Naive thymus-derived CD8-positive, alpha-beta T cell (primary cell): ENCODE measurements around the gene DCAF8. TPM values are rescaled to one million over a fixed set of nuclear protein-coding genes. Genes with fewer than 3 reads are reported as not detected.

ENCODE experiments used
- ATAC-seq, 2 donors: fragments of 150-1000 bp; cut with Tn5 transposase in 1 of 2; sonication (Bioruptor Pico), chemical (Tn5 transposase) in 1 of 2; 1 replicate in 1 of 2; 2 replicates in 1 of 2; pipeline ENCODE4 v1.10.0; 2021; ENCODE audit warnings: mild to moderate bottlenecking in 2 of 2, moderate library complexity in 2 of 2
- POLR2A ChIA-PET: fragments of 350-600 bp; sonication (Branson Sonifier 250); formaldehyde crosslinking; loops from one replicate; lab custom pipeline; 2021; ENCODE audit warnings: antibody characterized with exemption; lab: Charles Lee
- DNase-seq, 10 donors: peaks; one replicate each; pipeline versions ENCODE4 v3.0.0 to v3.0.0-alpha.2; 2020 to 2022
- H3K27ac Mint-ChIP-seq, 10 donors: one replicate each; pipeline ENCODE4 v1.8.0; 2020 to 2022; ENCODE audit warnings: mild to moderate bottlenecking in 10 of 10, mixed read lengths in 10 of 10, moderate library complexity in 4 of 10, inconsistent platforms in 1 of 10
- H3K27me3 Mint-ChIP-seq, 5 donors: one replicate each; pipeline ENCODE4 v1.8.0; 2021 to 2022; ENCODE audit warnings: mixed read lengths in 5 of 5
- H3K36me3 Mint-ChIP-seq, 3 donors: one replicate each; pipeline ENCODE4 v1.8.0; 2020 to 2022; ENCODE audit warnings: mixed read lengths in 3 of 3, mild to moderate bottlenecking in 2 of 3, inconsistent platforms in 1 of 3
- H3K4me1 Mint-ChIP-seq, 4 donors: one replicate each; pipeline ENCODE4 v1.8.0; 2021 to 2022; ENCODE audit warnings: mixed read lengths in 4 of 4
- H3K4me3 Mint-ChIP-seq, 10 donors: one replicate each; pipeline ENCODE4 v1.8.0; 2020 to 2022; ENCODE audit warnings: mild to moderate bottlenecking in 10 of 10, mixed read lengths in 10 of 10, moderate library complexity in 6 of 10, inconsistent platforms in 1 of 10
- H3K9me3 Mint-ChIP-seq, 9 donors: one replicate each; pipeline ENCODE4 v1.8.0; 2020 to 2022; ENCODE audit warnings: mixed read lengths in 9 of 9, mild to moderate bottlenecking in 3 of 9, inconsistent platforms in 1 of 9, moderate library complexity in 1 of 9
- polyA plus RNA-seq, 3 donors: library from polyadenylated mRNA; unstranded; fragments of 300-500 nt; fragmentation: Illumina TruSeq; gene quantifications; one replicate each; pipeline ENCODE4 v1.2.3, GENCODE V29; 2021
- total RNA-seq, 8 experiments: library from RNA in 2 of 8; stranded (reverse) in 2 of 8; gene quantifications; one replicate each; pipeline ENCODE4 v1.2.3 and lab custom pipeline; 2021 to 2026

DCAF8 gene
- total and polyA plus RNA-seq, 5 experiments from 2014 or later, result 46.9 to 256 (median 51.6) TPM

DNA sequence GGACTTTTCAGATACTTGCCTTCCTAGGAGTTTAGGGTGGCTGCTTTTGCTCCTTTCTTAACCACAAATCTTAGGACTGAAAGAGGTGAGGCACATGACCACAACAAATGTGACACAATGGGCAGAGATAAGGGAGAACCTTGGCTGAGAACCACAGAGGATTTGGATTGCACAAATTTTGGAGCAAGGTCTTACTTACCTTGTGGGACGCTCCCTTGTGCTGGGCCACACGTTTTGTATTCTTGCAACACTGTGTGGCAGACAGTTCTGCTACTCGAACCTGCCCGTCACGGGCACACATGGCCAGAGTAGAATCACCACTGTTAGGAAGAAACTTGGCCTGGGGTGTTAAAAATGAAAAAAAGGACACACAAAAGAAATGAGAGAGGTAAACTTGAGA lies 23.9 kb downstream of the DCAF8 start:
- DNase-seq (no peak), ATAC-seq (no peak)
- Mint-ChIP-seq H3K27ac (peak overlapping the region in 2 of 10 donors; percentile 29 to 30), H3K36me3 (peaks cover 6 to 95% (median 16%) of the 10 kb centered on the region in 3 donors), H3K9me3 (no peaks in the 10 kb centered on the region), H3K27me3 (no peaks in the 10 kb centered on the region), H3K4me3 (no peak overlapping the region), H3K4me1 (peaks cover 7 to 23% (median 15%) of the 10 kb centered on the region in 4 donors)
- POLR2A ChIA-PET, result interaction anchor here (0.5 to 0.6 kb wide), 2 partner anchors 12 to 191 kb away, joined by 3 read pairs; no protein-coding TSS in a partner anchor

DNA sequence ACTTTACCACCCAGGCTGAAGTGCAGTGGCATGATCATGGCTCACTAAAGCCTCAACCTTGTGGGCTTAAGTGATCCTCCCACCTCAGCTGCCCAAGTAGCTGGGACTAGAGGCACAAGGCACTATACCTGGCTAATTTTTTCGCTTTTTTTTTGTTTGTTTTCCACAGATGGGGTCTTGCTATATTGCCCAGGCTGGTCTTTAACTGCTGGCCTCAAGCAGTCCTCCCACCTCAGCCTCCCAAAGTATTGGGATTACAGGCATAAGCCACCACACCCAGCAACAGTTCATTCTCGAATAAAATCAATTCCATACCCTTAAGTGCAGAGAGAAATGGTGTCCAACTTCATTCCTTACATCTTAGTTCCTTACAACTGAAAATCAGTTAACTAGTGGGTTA lies 24.8 kb downstream of the DCAF8 start:
- no peak overlapping the region for H3K4me3 Mint-ChIP-seq
- ATAC-seq, result no peak
- peaks cover 6 to 95% (median 20%) of the 10 kb centered on the region in 3 donors for H3K36me3 Mint-ChIP-seq
- H3K4me1 Mint-ChIP-seq, result peaks cover 5 to 17% (median 13%) of the 10 kb centered on the region in 4 donors
- no peaks in the 10 kb centered on the region for H3K27me3 Mint-ChIP-seq
- H3K27ac Mint-ChIP-seq, result no peak overlapping the region
- POLR2A ChIA-PET, result no interaction called here
- DNase-seq, result no peak
- no peaks in the 10 kb centered on the region for H3K9me3 Mint-ChIP-seq

DNA sequence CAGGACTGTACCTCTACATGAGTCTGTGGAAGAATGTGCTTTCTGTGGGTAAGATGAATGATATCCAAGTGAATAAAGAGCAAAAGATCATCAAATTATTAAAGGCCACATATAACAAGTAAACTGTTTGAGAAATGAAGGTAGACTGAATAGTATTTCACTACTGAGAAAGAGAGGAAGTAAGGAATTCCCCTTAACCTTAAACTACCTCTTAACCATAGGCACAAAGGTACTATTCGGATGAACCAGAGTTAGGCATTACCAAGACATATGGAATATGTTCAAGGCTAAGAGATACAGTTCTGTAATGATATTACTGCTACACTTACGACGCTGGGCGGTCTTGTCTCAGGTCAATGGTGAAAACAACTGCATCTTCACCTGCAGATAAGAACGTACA lies 25.5 kb downstream of the DCAF8 start:
- peak overlapping the region in 1 of 10 donors; percentile 34 for H3K27ac Mint-ChIP-seq
- no peaks in the 10 kb centered on the region for H3K9me3 Mint-ChIP-seq
- POLR2A ChIA-PET, result interaction anchor here (0.6 kb wide), 1 partner anchor 8 kb away, joined by 3 read pairs; no protein-coding TSS in a partner anchor
- H3K27me3 Mint-ChIP-seq, result no peaks in the 10 kb centered on the region
- no peak for ATAC-seq
- no peak for DNase-seq
- peaks cover 6 to 93% (median 20%) of the 10 kb centered on the region in 3 donors for H3K36me3 Mint-ChIP-seq
- H3K4me3 Mint-ChIP-seq, result no peak overlapping the region
- peaks cover 5 to 17% (median 13%) of the 10 kb centered on the region in 4 donors for H3K4me1 Mint-ChIP-seq

DNA sequence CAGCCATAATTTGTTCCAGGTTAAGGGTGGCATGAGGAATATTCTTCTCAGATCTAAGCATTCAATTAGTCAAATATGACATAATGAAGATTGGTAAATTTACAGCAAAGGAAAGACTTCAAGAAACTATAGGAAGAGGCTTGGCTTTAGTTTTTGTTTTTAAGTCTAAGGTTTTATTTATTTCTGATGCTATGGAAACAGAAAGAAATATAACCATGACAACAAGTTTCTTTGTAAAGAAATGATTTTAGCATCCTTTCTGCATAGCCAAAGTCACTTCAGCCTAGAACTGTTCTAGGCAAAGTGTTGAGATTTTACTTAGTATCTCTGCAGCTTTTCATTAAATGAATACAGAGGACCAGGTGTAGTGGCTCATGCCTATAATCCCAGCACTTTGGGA lies 29.4 kb downstream of the DCAF8 start:
- POLR2A ChIA-PET, result no interaction called here
- no peaks in the 10 kb centered on the region for H3K27me3 Mint-ChIP-seq
- H3K4me3 Mint-ChIP-seq, result no peak overlapping the region

DNA sequence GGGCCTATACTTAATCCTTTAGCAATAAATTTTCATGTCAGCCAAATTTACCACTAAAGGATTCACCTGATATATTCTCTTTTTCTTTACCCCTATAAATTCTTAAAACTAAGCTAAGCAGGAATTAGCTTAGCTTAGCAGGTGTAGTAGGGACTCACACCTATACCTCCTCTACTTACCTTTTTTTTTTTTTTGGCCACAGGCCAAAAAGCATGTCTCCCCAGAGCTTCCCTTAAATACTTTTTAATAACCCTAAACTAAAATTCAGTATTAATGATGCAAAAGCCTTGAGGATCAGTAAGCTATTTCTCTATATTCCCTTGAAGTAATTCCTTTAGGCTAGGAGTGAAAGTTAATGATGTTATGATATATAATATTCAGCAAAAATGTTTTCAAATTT lies 33.9 kb downstream of the DCAF8 start:
- Mint-ChIP-seq H3K27ac (peak overlapping the region in 1 of 10 donors; percentile 46), H3K4me3 (no peak overlapping the region), H3K27me3 (no peaks in the 10 kb centered on the region), H3K9me3 (no peaks in the 10 kb centered on the region), H3K36me3 (peaks cover 6 to 53% (median 38%) of the 10 kb centered on the region in 3 donors), H3K4me1 (peaks cover 0 to 2% (median 0%) of the 10 kb centered on the region in 4 donors)
- POLR2A ChIA-PET, result interaction anchor here (0.6 kb wide), 1 partner anchor 30 kb away, joined by 3 read pairs; no protein-coding TSS in a partner anchor
- ATAC-seq (no peak), DNase-seq (no peak)

More for the DNA sequence above, 29.4 kb downstream of the DCAF8 start:
- Mint-ChIP-seq H3K4me1 (peaks cover 3 to 12% (median 9%) of the 10 kb centered on the region in 4 donors), H3K27ac (peak overlapping the region in 4 of 10 donors; percentile 19 to 86 (median 49)), H3K36me3 (peaks cover 6 to 94% (median 31%) of the 10 kb centered on the region in 3 donors), H3K9me3 (no peaks in the 10 kb centered on the region)
- DNase-seq (no peak), ATAC-seq (peak in 1 of 2 donors; percentile 27)

DNA sequence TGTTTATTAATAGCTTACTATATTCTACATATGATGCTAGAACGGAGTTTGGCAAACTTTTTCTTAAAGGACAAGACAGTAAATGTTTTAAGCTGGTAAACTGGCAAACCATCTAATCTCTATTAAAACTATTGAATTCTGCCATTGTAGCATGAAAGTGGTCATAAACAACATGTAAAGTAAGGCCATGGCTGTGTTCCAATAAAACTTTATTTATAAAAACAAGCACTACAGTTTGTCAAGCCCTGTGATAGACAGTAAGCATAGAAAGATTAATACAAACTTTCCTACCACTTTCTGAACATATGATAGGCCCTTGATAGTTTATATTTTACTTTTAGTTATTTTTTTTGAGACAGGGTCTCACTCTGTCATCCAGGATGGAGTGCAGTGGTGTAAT lies 34.8 kb downstream of the DCAF8 start:
- POLR2A ChIA-PET, result interaction anchor here (0.6 kb wide), 1 partner anchor 35 kb away, joined by 3 read pairs; the partner anchor contains the start of gene DCAF8
- DNase-seq, result no peak
- no peak for ATAC-seq
- Mint-ChIP-seq H3K27me3 (no peaks in the 10 kb centered on the region), H3K4me3 (no peak overlapping the region), H3K4me1 (no peaks in the 10 kb centered on the region), H3K9me3 (no peaks in the 10 kb centered on the region), H3K27ac (peak overlapping the region in 1 of 10 donors; percentile 73), H3K36me3 (peaks cover 6 to 44% (median 33%) of the 10 kb centered on the region in 3 donors)

DNA sequence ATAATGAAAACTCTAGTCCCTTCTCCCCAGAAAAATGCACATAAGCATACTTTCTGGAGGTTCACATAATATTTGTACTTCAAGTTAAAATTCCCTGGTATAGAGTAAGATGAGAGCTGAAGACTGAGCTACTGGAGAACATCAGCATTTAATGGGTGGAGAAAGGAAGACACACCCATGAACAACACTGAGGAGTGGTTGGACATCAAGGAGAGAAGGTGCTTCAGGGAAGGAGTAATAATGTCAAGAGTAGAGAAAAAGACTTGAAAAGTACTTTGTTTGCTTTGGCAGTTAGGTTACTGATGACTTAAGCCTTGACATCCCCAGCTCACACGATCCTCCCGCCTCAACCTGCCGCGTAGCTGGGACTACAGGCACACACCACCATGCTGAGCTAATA lies 35.3 kb downstream of the DCAF8 start:
- DNase-seq (no peak), ATAC-seq (no peak)
- Mint-ChIP-seq H3K27ac (peak overlapping the region in 1 of 10 donors; percentile 73), H3K36me3 (peaks cover 6 to 41% (median 33%) of the 10 kb centered on the region in 3 donors), H3K9me3 (no peaks in the 10 kb centered on the region), H3K4me1 (no peaks in the 10 kb centered on the region), H3K4me3 (no peak overlapping the region), H3K27me3 (no peaks in the 10 kb centered on the region)
- POLR2A ChIA-PET, result no interaction called here

DNA sequence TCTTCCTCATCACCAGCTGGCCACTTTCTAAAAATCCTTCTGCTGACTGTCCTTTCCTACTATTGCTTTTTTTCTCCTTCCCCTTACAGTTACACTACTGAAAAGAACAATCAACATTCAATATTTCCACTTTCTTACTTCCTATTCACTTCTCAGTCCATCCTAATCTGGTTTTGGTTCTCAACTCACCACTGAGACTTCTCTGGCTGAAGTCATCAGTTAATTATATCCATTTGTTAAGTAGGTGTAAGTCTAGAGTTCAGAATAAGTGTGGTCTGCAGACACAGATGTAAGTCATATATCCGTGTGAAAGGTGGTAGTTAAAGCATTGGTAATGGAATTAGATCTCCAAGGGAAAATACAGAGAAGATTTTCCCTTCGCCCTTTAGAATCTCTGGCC lies 35.7 kb downstream of the DCAF8 start:
- DNase-seq (no peak), ATAC-seq (no peak)
- no peaks in the 10 kb centered on the region for H3K27me3 Mint-ChIP-seq
- no peak overlapping the region for H3K4me3 Mint-ChIP-seq
- no peaks in the 10 kb centered on the region for H3K4me1 Mint-ChIP-seq
- no peaks in the 10 kb centered on the region for H3K9me3 Mint-ChIP-seq
- POLR2A ChIA-PET, result no interaction called here
- H3K27ac Mint-ChIP-seq, result no peak overlapping the region
- peaks cover 6 to 37% (median 33%) of the 10 kb centered on the region in 3 donors for H3K36me3 Mint-ChIP-seq

DNA sequence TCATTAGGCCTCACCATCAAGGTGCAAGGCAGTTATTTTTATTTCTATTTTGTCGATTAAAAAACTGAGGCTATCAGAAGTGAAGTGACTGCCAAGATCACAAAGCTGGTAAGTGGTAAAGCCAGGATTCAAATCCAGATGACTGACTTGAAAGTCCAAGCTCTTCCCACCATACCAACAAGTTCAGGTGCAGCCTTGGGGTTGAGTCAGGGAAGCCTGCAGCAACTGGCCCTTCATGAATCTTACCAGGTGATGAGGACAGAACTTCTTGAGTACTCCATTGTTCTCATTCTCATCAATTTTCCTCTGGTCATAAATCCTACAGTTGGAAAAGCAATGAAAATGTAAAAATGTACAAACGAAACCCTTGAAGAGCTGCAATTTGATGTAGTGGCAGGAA lies 37.0 kb downstream of the DCAF8 start:
- POLR2A ChIA-PET, result interaction anchor here (0.8 kb wide), 1 partner anchor 38 kb away, joined by 4 read pairs; no protein-coding TSS in a partner anchor
- Mint-ChIP-seq H3K9me3 (no peaks in the 10 kb centered on the region), H3K4me1 (no peaks in the 10 kb centered on the region), H3K27ac (peak overlapping the region in 1 of 10 donors; percentile 4), H3K27me3 (no peaks in the 10 kb centered on the region), H3K36me3 (peaks cover 8 to 34% (median 24%) of the 10 kb centered on the region in 3 donors), H3K4me3 (no peak overlapping the region)
- DNase-seq, result no peak
- ATAC-seq, result no peak

DNA sequence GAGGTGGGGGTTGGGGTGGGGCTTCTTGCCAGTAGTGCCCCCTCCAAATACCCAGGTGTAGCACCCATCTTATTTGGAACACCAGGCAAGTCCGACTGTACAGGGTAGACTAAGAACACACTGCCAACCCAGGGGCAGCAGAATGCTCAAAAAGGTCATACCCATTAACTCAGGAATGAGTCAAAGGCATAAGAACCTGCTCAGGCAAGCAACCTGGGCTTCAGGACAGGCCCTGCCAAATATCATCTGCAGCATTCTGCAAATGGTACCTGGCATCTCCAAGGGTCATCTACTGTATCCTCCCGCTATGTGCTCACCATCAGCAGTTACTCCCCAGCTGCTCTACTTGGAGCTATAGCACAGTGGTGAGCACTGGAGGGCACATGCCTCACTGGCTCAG lies 37.7 kb downstream of the DCAF8 start:
- H3K36me3 Mint-ChIP-seq, result peaks cover 7 to 34% (median 19%) of the 10 kb centered on the region in 3 donors
- POLR2A ChIA-PET, result interaction anchor here (0.8 kb wide), 1 partner anchor 39 kb away, joined by 4 read pairs; no protein-coding TSS in a partner anchor
- H3K4me3 Mint-ChIP-seq, result no peak overlapping the region
- peak overlapping the region in 3 of 10 donors; percentile 11 to 38 (median 35) for H3K27ac Mint-ChIP-seq
- ATAC-seq (no peak), DNase-seq (no peak)
- H3K27me3 Mint-ChIP-seq, result no peaks in the 10 kb centered on the region
- no peaks in the 10 kb centered on the region for H3K4me1 Mint-ChIP-seq
- H3K9me3 Mint-ChIP-seq, result no peaks in the 10 kb centered on the region

DNA sequence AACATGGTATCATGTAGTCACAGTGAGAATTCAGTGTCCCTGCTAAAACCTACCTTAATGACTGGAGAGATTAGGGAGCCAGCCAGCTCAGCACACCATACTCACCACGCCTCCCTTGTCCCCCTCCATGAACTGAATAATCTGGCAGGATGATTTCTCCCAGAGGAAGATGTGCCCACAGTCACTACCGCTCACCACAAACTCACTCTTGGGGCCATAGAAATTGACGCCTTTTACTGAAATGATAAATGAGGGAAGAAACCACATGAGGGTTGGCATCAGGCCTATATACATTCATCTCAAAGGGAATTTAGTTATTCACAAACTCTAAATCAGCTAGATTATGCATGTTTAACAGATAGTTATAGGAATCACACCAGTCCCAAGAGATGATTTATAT lies 39.8 kb downstream of the DCAF8 start:
- peak overlapping the region in 3 of 10 donors; percentile 14 to 75 (median 33) for H3K27ac Mint-ChIP-seq
- no peaks in the 10 kb centered on the region for H3K27me3 Mint-ChIP-seq
- no peak overlapping the region for H3K4me3 Mint-ChIP-seq
- H3K9me3 Mint-ChIP-seq, result no peaks in the 10 kb centered on the region
- no peak for DNase-seq
- no peak for ATAC-seq
- peaks cover 7 to 38% (median 13%) of the 10 kb centered on the region in 3 donors for H3K36me3 Mint-ChIP-seq
- POLR2A ChIA-PET, result interaction anchor here (0.7 kb wide), 1 partner anchor 38 kb away, joined by 3 read pairs; no protein-coding TSS in a partner anchor
- H3K4me1 Mint-ChIP-seq, result peaks cover 0 to 2% (median 0%) of the 10 kb centered on the region in 4 donors

DNA sequence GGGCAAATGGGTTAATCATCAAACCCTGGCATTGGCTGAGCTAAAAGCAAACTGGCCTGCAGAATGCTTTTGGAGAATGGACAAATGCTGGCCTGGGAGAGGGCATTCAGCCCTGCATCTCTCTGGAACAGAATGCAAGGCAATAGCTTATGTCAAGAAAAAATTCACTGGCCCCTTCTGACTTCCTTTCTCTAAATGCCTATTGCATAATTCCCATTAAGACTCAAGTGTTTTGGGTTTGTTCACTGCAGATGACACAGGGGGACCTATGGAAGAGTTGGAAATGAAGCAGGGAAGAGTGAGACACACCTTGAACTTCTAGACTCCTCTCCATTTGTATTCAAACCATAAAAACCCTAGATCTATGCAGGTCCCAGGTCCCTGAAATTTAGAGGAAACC lies 41.3 kb downstream of the DCAF8 start:
- no peak overlapping the region for H3K4me3 Mint-ChIP-seq
- POLR2A ChIA-PET, result interaction anchor here (1.8 kb wide), 1 partner anchor 41 kb away, joined by 5 read pairs; the partner anchor contains the start of gene DCAF8
- H3K36me3 Mint-ChIP-seq, result peaks cover 7 to 50% (median 17%) of the 10 kb centered on the region in 3 donors
- no peaks in the 10 kb centered on the region for H3K9me3 Mint-ChIP-seq
- no peaks in the 10 kb centered on the region for H3K27me3 Mint-ChIP-seq
- no peak for ATAC-seq
- DNase-seq, result no peak
- peaks cover 0 to 2% (median 0%) of the 10 kb centered on the region in 4 donors for H3K4me1 Mint-ChIP-seq
- H3K27ac Mint-ChIP-seq, result peak overlapping the region in 3 of 10 donors; percentile 20 to 49 (median 38)

DNA sequence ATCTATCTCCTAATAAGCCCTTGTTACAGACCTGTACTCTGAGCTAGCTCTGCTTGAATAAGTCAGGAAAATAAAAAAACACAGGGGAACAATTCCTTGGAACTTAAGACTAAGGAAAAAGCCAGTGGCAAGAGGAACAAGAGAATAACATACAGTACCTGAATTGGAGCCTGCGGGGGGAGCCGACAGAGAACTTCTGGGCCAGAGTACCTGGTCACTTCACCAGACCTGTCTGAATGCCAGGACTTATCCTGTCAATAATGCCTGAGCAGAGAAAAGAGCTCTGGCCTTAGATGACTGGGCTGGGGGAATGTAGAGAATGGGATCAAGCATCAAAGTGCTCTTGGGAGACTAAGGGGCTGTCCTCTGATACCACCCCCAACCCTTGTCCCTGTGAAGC lies 42.0 kb downstream of the DCAF8 start:
- H3K27me3 Mint-ChIP-seq, result no peaks in the 10 kb centered on the region
- DNase-seq (no peak), ATAC-seq (no peak)
- H3K27ac Mint-ChIP-seq, result peak overlapping the region in 2 of 10 donors; percentile 70 to 74
- H3K36me3 Mint-ChIP-seq, result peaks cover 10 to 58% (median 21%) of the 10 kb centered on the region in 3 donors
- no peak overlapping the region for H3K4me3 Mint-ChIP-seq
- H3K4me1 Mint-ChIP-seq, result peaks cover 0 to 2% (median 0%) of the 10 kb centered on the region in 4 donors
- no peaks in the 10 kb centered on the region for H3K9me3 Mint-ChIP-seq
- POLR2A ChIA-PET, result interaction anchor here (1.8 kb wide), 1 partner anchor 42 kb away, joined by 5 read pairs; the partner anchor contains the start of gene DCAF8
